Fibroblast of lung (primary cell): Measurements from ENCODE around the gene AKR1C2.

Experiments used
- CTCF ChIP-seq, 2 donors: IDR thresholded peaks in 1 of 2; conservative IDR thresholded peaks in 1 of 2; 1 replicate in 1 of 2; 2 replicates in 1 of 2; pipeline ENCODE4 v1.5.1; 2011 to 2012; ENCODE audit warnings: low read length in 2 of 2, control low read depth in 1 of 2, inconsistent platforms in 1 of 2, low read depth in 1 of 2, mild to moderate bottlenecking in 1 of 2
- EZH2 ChIP-seq: IDR thresholded peaks from 2 replicates; pipeline ENCODE4 v1.5.1; 2012; ENCODE audit warnings: low read length, control low read depth, mild to moderate bottlenecking; ENCODE audit errors: missing control alignments

GRCh38 chr10:5047912-5048628 lies 44.4 kb upstream of the AKR1C2 start:
- no peak for TF ChIP-seq CTCF (conservative IDR thresholded peaks at IDR 0.05 in 1 of 2, IDR thresholded peaks at IDR 0.05 in 1 of 2; ENCODE audit: low read depth in 1 of 2, low read length in 2 of 2)
- TF ChIP-seq EZH2, result no peak
